GM18526 (cell line): ENCODE data around the gene PFDN5.

Source experiments
- POLR2A ChIP-seq: IDR thresholded peaks from 3 replicates; pipeline ENCODE4 v1.6.1; 2011; ENCODE audit not compliant: insufficient read length; ENCODE audit errors: extremely low read depth

The PFDN5 gene

GRCh38 chr12:53274445-53274844 is 20.9 kb upstream of the PFDN5 start:
- TF ChIP-seq POLR2A, result no peak

GRCh38 chr12:53276511-53276910 is 18.8 kb upstream of the PFDN5 start:
- TF ChIP-seq POLR2A, result no peak

DNA sequence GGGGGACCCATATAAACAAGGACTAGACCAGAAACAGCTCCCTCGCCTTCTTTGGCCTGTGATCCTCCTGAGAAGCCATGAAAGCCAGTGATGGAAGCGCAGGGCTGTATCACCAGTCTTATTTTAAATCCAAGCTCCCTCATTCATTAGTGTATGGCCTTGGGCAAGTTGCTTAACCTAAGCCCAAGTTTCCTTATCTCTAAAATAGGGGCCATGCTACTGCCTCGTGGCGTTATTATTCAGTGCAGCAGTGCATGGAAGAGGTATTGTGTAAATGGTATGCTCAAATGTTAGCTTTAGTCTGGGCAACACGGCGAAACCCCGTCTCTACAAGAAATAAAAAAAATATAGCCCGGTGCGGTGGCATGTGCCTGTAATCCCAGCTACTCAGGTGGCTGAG is 17.4 kb upstream of the PFDN5 start:
- TF ChIP-seq POLR2A, result no peak

DNA sequence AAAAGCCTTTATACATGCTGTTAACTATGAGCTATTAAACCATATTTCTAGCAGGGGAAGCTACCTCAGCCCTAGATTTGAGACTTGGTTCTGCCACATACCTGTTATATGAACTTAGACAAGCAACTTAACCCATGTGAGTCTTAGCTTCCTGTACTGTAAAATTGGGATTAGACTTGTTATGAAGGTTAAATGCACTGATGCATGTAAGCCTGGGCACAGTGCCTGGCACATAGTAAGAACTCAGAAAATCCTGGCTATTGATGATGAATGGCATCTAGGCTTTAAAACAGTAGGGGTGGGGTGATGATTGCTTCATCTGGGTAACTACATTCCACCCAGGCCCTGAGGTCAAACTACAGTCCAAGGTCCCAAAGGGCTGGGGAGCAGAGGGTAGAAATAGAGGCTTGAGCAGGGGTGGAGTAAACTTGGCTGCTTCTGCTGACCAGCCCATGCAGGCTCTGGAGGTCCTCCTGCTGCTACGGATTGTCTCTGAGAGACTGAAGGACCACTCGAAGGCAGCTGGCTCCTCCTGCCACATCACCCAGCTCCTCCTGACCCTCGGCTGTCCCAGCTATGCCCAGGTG is 16.0 kb upstream of the PFDN5 start:
- no peak for TF ChIP-seq POLR2A

GRCh38 chr12:53279888-53280498 is 15.3 kb upstream of the PFDN5 start:
- no peak for TF ChIP-seq POLR2A

DNA sequence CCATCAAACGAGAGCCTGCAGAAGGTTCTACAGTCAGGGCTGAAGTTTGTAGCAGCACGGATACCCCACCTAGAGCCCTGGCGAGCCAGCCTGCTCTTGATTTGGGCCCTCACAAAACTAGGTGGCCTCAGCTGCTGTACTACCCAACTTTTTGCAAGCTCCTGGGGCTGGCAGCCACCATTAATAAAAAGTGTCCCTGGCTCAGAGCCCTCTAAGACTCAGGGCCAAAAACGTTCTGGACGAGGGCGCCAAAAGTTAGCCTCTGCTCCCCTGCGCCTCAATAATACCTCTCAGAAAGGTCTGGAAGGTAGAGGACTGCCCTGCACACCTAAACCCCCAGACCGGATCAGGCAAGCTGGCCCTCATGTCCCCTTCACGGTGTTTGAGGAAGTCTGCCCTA is 8.9 kb upstream of the PFDN5 start:
- TF ChIP-seq POLR2A, result no peak

GRCh38 chr12:53287741-53288216 is 7.6 kb upstream of the PFDN5 start:
- TF ChIP-seq POLR2A, result no peak

- TF ChIP-seq POLR2A, result no peak
Measured at GRCh38 chr12:53288322-53288721, 7.0 kb upstream of the PFDN5 start.

- no peak for TF ChIP-seq POLR2A
Measured at GRCh38 chr12:53289891-53290290, 5.5 kb upstream of the PFDN5 start.

GRCh38 chr12:53290661-53291060 is 4.7 kb upstream of the PFDN5 start:
- TF ChIP-seq POLR2A, result no peak

GRCh38 chr12:53292426-53292825 is 2.9 kb upstream of the PFDN5 start:
- TF ChIP-seq POLR2A, result no peak

GRCh38 chr12:53295891-53296219 is 513 bp downstream of the PFDN5 start:
- no peak for TF ChIP-seq POLR2A

GRCh38 chr12:53298164-53298563 is 2.8 kb downstream of the PFDN5 start:
- no peak for TF ChIP-seq POLR2A

GRCh38 chr12:53299101-53299453 is 3.7 kb downstream of the PFDN5 start:
- no peak for TF ChIP-seq POLR2A

DNA sequence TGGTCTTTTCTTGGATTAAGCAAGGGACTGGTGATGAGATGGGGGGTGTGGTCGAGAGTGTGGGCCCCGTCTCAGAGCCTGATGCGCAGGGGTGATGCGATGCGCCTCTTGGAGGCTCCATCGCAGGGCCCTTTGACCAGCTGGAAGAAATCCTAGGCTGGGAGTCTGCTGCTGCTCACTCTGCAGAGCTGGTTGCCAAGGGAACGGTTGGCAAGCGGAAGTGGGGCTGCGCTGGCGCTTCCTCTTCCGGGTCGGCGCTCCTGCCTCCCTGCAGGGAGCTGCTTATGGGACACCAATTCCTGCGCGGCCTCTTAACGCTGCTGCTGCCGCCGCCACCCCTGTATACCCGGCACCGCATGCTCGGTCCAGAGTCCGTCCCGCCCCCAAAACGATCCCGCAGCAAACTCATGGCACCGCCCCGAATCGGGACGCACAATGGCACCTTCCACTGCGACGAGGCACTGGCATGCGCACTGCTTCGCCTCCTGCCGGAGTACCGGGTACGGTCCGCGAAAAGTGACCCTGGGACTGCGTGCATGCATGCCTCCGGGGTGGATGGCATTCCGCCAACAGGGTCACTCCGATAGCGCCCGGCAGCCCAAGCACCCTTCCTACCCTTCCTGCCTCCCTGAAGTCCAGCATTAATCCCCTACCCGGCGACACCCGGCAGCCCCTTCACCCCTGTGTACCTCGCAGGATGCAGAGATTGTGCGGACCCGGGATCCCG is 4.3 kb downstream of the PFDN5 start, which contains the start of gene MYG1:
Gene MYG1, plus strand, starts transcription at position 242 of the 727 bp plus-strand sequence. Its CDS starts 43 bp downstream, at position 285.
- TF ChIP-seq POLR2A, result peak; percentile 75

GRCh38 chr12:53300187-53300586 is 4.8 kb downstream of the PFDN5 start:
- TF ChIP-seq POLR2A, result no peak
